Testis (tissue), 2 donors: Measurements from ENCODE around the gene RAB42.

Experiments used
- CTCF ChIP-seq, 3 experiments: fragments of 450-650 bp in 2 of 3; fragments of 200-600 bp in 1 of 3; sonication (generic) in 1 of 3; IDR thresholded peaks; one replicate each; pipeline ENCODE4 v1.5.1; 2016 to 2019; ENCODE audit warnings: antibody characterized with exemption in 3 of 3, mild to moderate bottlenecking in 2 of 3, moderate library complexity in 1 of 3
- POLR2A ChIP-seq: fragments of 450-650 bp; IDR thresholded peaks from one replicate; pipeline ENCODE4 v1.6.1; 2017; ENCODE audit warnings: antibody characterized with exemption, mild to moderate bottlenecking, moderate library complexity

- no peak for TF ChIP-seq CTCF (IDR thresholded peaks at IDR 0.05)
- no peak for TF ChIP-seq POLR2A
These were observed 20.2 kb upstream of the RAB42 start for GRCh38 chr1:28571911-28572310.
